ENCODE results near the gene TERT. TPM values are rescaled to one million over a fixed set of nuclear protein-coding genes. Genes with fewer than 3 reads are reported as not detected.

The TERT gene
- total RNA-seq, 2 experiments from 2014 or later: 156 to 198 TPM

GRCh38 chr5:1322955-1323802 is 28.3 kb upstream of the TERT start:
- intact Hi-C loops (cut with micrococcal nuclease; ENCODE audit: unreplicated experiment): no loop called here
- Histone ChIP-seq H3K9me3 (ENCODE audit: low read length) (no peaks in the 10 kb centered on the region), H2AFZ (ENCODE audit: low read length) (no peak overlapping the region), H4K20me1 (ENCODE audit: insufficient read depth, low read length) (no peaks in the 10 kb centered on the region; the same call in 1 of the 2 replicates), H3K9me2 (ENCODE audit: insufficient read depth, low read length) (no peaks in the 10 kb centered on the region), H3K27ac (ENCODE audit: low read depth, low read length, poor library complexity, severe bottlenecking) (no peak overlapping the region), H3K4me2 (ENCODE audit: low read length) (no peak overlapping the region), H3K36me3 (ENCODE audit: insufficient read depth, low read length) (peaks cover 87% of the 10 kb centered on the region), H3K4me1 (ENCODE audit: insufficient read depth, low read length, poor library complexity, severe bottlenecking) (peaks cover 3% of the 10 kb centered on the region), H3K79me2 (ENCODE audit: insufficient read depth, low read depth, low read length) (no peaks in the 10 kb centered on the region), H3K4me3 (ENCODE audit: low read depth, low read length, poor library complexity, severe bottlenecking) (no peak overlapping the region)
- DNase-seq (ENCODE audit: low spot score): no peak
- TF ChIP-seq CTCF (conservative IDR thresholded peaks at IDR 0.05; ENCODE audit: low read length) (no peak), EZH2phosphoT487 (IDR thresholded peaks at IDR 0.05; ENCODE audit: borderline replicate concordance, low read depth, low read length) (no peak)
- no TSS peak for BruUV-seq (replicated peaks)
- POLR2A ChIA-PET: no interaction called here
- CTCF ChIA-PET (ENCODE audit: unreplicated experiment): interaction anchor here (0.6 kb wide), 1 partner anchor 30 kb away, joined by 4 read pairs; no protein-coding TSS in a partner anchor

GRCh38 chr5:1322036-1322900 is 27.4 kb upstream of the TERT start:
- Histone ChIP-seq H3K4me1 (ENCODE audit: insufficient read depth, low read length, poor library complexity, severe bottlenecking) (peaks cover 12% of the 10 kb centered on the region), H3K79me2 (ENCODE audit: insufficient read depth, low read depth, low read length) (no peaks in the 10 kb centered on the region), H3K4me3 (ENCODE audit: low read depth, low read length, poor library complexity, severe bottlenecking) (no peak overlapping the region), H3K9me2 (ENCODE audit: insufficient read depth, low read length) (no peaks in the 10 kb centered on the region), H3K27ac (ENCODE audit: low read depth, low read length, poor library complexity, severe bottlenecking) (no peak overlapping the region), H3K9me3 (ENCODE audit: low read length) (no peaks in the 10 kb centered on the region), H4K20me1 (ENCODE audit: insufficient read depth, low read length) (no peaks in the 10 kb centered on the region; the same call in 1 of the 2 replicates), H3K36me3 (ENCODE audit: insufficient read depth, low read length) (peaks cover 96% of the 10 kb centered on the region), H3K4me2 (ENCODE audit: low read length) (no peak overlapping the region), H2AFZ (ENCODE audit: low read length) (no peak overlapping the region)
- intact Hi-C loops (cut with micrococcal nuclease; ENCODE audit: unreplicated experiment): no loop called here
- TF ChIP-seq EZH2phosphoT487 (IDR thresholded peaks at IDR 0.05; ENCODE audit: borderline replicate concordance, low read depth, low read length) (no peak), CTCF (conservative IDR thresholded peaks at IDR 0.05; ENCODE audit: low read length) (no peak)
- BruUV-seq (replicated peaks): no TSS peak
- CTCF ChIA-PET (ENCODE audit: unreplicated experiment): no interaction called here
- no peak for DNase-seq (ENCODE audit: low spot score)
- POLR2A ChIA-PET: no interaction called here
